Measurements from ENCODE around the gene TAF1C.

TAF1C gene

DNA sequence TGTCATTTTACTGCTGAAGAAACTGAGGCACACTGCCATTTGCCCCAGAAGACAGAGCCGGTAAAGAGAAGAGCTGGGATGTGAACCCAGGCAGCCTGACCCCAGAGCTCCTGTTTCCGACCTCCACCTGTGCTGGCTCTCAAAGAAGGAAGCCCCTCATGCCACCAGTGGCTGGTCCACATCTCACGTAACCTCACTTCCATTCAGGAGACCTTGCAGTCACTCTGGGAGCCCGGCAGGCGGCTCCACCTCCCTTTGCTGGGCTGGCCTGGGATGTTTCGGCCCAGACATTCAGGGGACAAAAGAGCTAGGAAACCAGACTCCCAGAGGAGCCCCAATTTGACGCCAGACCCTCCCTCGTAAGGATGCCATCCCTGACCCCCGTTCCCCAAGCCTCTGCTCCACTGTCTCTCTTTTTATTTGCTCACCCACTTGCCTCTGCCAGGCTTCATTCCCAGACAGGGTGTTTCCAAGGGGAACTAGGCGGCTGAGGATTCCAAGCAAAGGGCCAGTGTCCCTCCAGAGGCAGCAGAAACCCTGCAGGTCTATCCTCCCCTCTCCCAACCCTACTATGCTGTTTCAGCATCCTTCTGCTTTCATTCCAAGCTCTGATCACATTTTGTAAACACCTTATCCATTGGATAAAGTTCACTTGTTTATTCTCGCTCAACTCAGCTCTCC, 2.8 kb downstream of the TAF1C start:
- H3K23ac ChIP-seq (ENCODE audit: low read length), result no peak overlapping the region
- H2BK120ac ChIP-seq (ENCODE audit: insufficient read depth, low read length, poor library complexity), result no peak overlapping the region
- H3K9ac ChIP-seq (ENCODE audit: low read length), result no peak overlapping the region
- no peaks in the 10 kb centered on the region for H3K27me3 ChIP-seq (ENCODE audit: insufficient read depth, low read length)
- no peak overlapping the region for H2BK5ac ChIP-seq (ENCODE audit: low read depth, low read length, poor library complexity)
- H2BK12ac ChIP-seq (ENCODE audit: low read length), result no peak overlapping the region
- no peak overlapping the region for H4K12ac ChIP-seq (ENCODE audit: low read depth, low read length)
- no peak overlapping the region for H3K14ac ChIP-seq (ENCODE audit: low read length)
- no peak overlapping the region for H4K91ac ChIP-seq (ENCODE audit: low read depth, low read length)
- no peak overlapping the region for H3K4me2 ChIP-seq (ENCODE audit: low read length)
- H3K18ac ChIP-seq (ENCODE audit: low read length), result no peak overlapping the region
- H3K4me3 ChIP-seq (ENCODE audit: low read depth, low read length), result no peak overlapping the region
- no peaks in the 10 kb centered on the region for H3K9me3 ChIP-seq (ENCODE audit: insufficient read depth, low read depth, low read length)
- peaks cover 4% of the 10 kb centered on the region for H3K79me2 ChIP-seq (ENCODE audit: control insufficient read depth, insufficient read depth, low read length, poor library complexity)
- H2AFZ ChIP-seq (ENCODE audit: insufficient read depth, low read length, poor library complexity), result no peak overlapping the region
- peak overlapping the region; percentile 49 for H3K4ac ChIP-seq (ENCODE audit: low read depth, low read length)
- DNase-seq, result no peak
- WGBS (ENCODE audit: extremely low coverage, insufficient coverage, insufficient read length), result no CpG with 5 or more reads among the region's 11 CpGs
- H3K27ac ChIP-seq (ENCODE audit: low read depth, low read length), result no peak overlapping the region
- peaks cover 3% of the 10 kb centered on the region for H3K79me1 ChIP-seq (ENCODE audit: low read length)
- H4K8ac ChIP-seq (ENCODE audit: low read depth, low read length), result no peak overlapping the region
- H3K4me1 ChIP-seq (ENCODE audit: control insufficient read depth in 1 of 2, insufficient read depth in 2 of 2, low read length in 2 of 2), result peaks cover 4% of the 10 kb centered on the region in 2 experiments
- H3K36me3 ChIP-seq (ENCODE audit: control insufficient read depth in 1 of 2, insufficient read depth in 2 of 2, low read length in 2 of 2), result peaks cover 56 to 60% of the 10 kb centered on the region in 2 experiments
- H2AK5ac ChIP-seq (ENCODE audit: low read length), result no peak overlapping the region

- H3K36me3 ChIP-seq (ENCODE audit: control insufficient read depth in 1 of 2, insufficient read depth in 2 of 2, low read length in 2 of 2), result peaks cover 61 to 64% of the 10 kb centered on the region in 2 experiments
- H2BK120ac ChIP-seq (ENCODE audit: insufficient read depth, low read length, poor library complexity), result no peak overlapping the region
- H3K27me3 ChIP-seq (ENCODE audit: insufficient read depth, low read length), result no peaks in the 10 kb centered on the region
- peaks cover 4% of the 10 kb centered on the region for H3K79me2 ChIP-seq (ENCODE audit: control insufficient read depth, insufficient read depth, low read length, poor library complexity)
- H3K4me1 ChIP-seq (ENCODE audit: control insufficient read depth in 1 of 2, insufficient read depth in 2 of 2, low read length in 2 of 2), result peaks cover 4% of the 10 kb centered on the region in 2 experiments
- WGBS (ENCODE audit: extremely low coverage, insufficient coverage, insufficient read length), result no CpG with 5 or more reads among the region's 5 CpGs
- H2BK12ac ChIP-seq (ENCODE audit: low read length), result no peak overlapping the region
- H4K12ac ChIP-seq (ENCODE audit: low read depth, low read length), result no peak overlapping the region
- H3K4me2 ChIP-seq (ENCODE audit: low read length), result no peak overlapping the region
- no peak overlapping the region for H2AK5ac ChIP-seq (ENCODE audit: low read length)
- no peak overlapping the region for H3K27ac ChIP-seq (ENCODE audit: low read depth, low read length)
- DNase-seq, result no peak
- no peak overlapping the region for H3K23ac ChIP-seq (ENCODE audit: low read length)
- no peak overlapping the region for H3K9ac ChIP-seq (ENCODE audit: low read length)
- peak overlapping the region; percentile 6 for H3K18ac ChIP-seq (ENCODE audit: low read length)
- no peak overlapping the region for H3K4ac ChIP-seq (ENCODE audit: low read depth, low read length)
- H3K4me3 ChIP-seq (ENCODE audit: low read depth, low read length), result no peak overlapping the region
- no peak overlapping the region for H2AFZ ChIP-seq (ENCODE audit: insufficient read depth, low read length, poor library complexity)
- H2BK5ac ChIP-seq (ENCODE audit: low read depth, low read length, poor library complexity), result no peak overlapping the region
- H3K79me1 ChIP-seq (ENCODE audit: low read length), result peaks cover 3% of the 10 kb centered on the region
- H3K14ac ChIP-seq (ENCODE audit: low read length), result no peak overlapping the region
- no peak overlapping the region for H4K8ac ChIP-seq (ENCODE audit: low read depth, low read length)
- H3K9me3 ChIP-seq (ENCODE audit: insufficient read depth, low read depth, low read length), result no peaks in the 10 kb centered on the region
- H4K91ac ChIP-seq (ENCODE audit: low read depth, low read length), result no peak overlapping the region
These were observed 3.3 kb downstream of the TAF1C start for GRCh38 chr16:84183572-84183875.

DNA sequence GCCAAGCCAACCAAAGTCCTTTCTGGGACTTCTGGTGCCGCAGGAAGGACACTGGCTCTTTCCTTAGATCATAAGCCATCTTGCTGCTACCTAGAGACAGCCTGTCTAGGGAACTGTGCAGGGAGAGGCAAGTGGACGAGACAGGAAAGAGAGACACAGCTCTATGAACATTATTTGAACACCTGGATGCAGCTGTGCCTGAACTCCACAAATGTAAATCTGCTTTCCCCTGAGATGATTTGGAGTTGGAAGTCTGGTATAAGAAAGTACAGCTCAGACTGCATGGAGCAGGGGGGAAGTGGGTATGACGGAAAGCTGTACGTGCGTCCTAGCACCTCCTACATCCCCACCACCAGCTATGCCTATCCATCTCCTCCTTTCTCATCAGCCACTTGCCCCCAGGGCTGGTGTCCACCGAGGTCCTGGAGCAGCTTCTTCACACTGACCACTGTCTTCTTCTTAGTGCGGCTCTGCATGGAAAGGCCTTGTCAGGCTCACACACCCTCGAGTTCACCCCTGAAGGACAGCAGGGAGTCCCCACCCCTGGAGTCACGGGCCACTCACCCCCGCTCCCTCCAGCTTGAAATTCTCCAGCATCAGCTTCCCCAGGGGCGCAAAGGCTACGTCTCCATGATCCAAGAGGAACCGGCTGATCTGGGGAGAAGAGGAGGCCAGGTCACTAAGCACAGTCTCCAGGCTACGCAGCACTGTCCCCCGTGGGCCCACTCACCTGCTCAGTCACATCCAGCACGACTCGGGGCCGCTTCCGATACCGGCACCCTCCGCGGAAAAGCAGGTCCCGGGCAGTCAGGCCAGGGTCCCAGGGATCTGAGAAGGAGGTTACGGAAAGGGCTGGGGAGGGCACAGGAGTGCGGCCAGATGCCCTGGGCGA, 3.9 kb downstream of the TAF1C start:
- Histone ChIP-seq H3K4me1 (ENCODE audit: control insufficient read depth in 1 of 2, insufficient read depth in 2 of 2, low read length in 2 of 2) (peaks cover 9% of the 10 kb centered on the region in 2 experiments), H3K4me3 (ENCODE audit: low read depth, low read length) (no peak overlapping the region), H3K79me1 (ENCODE audit: low read length) (peaks cover 5% of the 10 kb centered on the region), H3K9me3 (ENCODE audit: insufficient read depth, low read depth, low read length) (no peaks in the 10 kb centered on the region), H4K12ac (ENCODE audit: low read depth, low read length) (no peak overlapping the region), H3K4ac (ENCODE audit: low read depth, low read length) (no peak overlapping the region), H2AK5ac (ENCODE audit: low read length) (no peak overlapping the region), H3K36me3 (ENCODE audit: control insufficient read depth in 1 of 2, insufficient read depth in 2 of 2, low read length in 2 of 2) (peaks cover 66 to 70% of the 10 kb centered on the region in 2 experiments), H3K27ac (ENCODE audit: low read depth, low read length) (no peak overlapping the region), H3K9ac (ENCODE audit: low read length) (no peak overlapping the region), H2BK5ac (ENCODE audit: low read depth, low read length, poor library complexity) (no peak overlapping the region), H4K8ac (ENCODE audit: low read depth, low read length) (no peak overlapping the region), H3K79me2 (ENCODE audit: control insufficient read depth, insufficient read depth, low read length, poor library complexity) (peaks cover 4% of the 10 kb centered on the region), H3K4me2 (ENCODE audit: low read length) (no peak overlapping the region), H2BK12ac (ENCODE audit: low read length) (no peak overlapping the region), H3K18ac (ENCODE audit: low read length) (peak overlapping the region; percentile 6), H4K91ac (ENCODE audit: low read depth, low read length) (no peak overlapping the region), H2AFZ (ENCODE audit: insufficient read depth, low read length, poor library complexity) (no peak overlapping the region), H3K23ac (ENCODE audit: low read length) (no peak overlapping the region), H2BK120ac (ENCODE audit: insufficient read depth, low read length, poor library complexity) (no peak overlapping the region), H3K27me3 (ENCODE audit: insufficient read depth, low read length) (no peaks in the 10 kb centered on the region), H3K14ac (ENCODE audit: low read length) (no peak overlapping the region)
- WGBS (ENCODE audit: extremely low coverage, insufficient coverage, insufficient read length), result no CpG with 5 or more reads among the region's 26 CpGs
- DNase-seq, result no peak

GRCh38 chr16:84182104-84182503, 4.8 kb downstream of the TAF1C start:
- H2AK5ac ChIP-seq (ENCODE audit: low read length), result no peak overlapping the region
- peaks cover 5% of the 10 kb centered on the region for H3K79me1 ChIP-seq (ENCODE audit: low read length)
- H2BK5ac ChIP-seq (ENCODE audit: low read depth, low read length, poor library complexity), result no peak overlapping the region
- H3K18ac ChIP-seq (ENCODE audit: low read length), result no peak overlapping the region
- H3K36me3 ChIP-seq (ENCODE audit: control insufficient read depth in 1 of 2, insufficient read depth in 2 of 2, low read length in 2 of 2), result peaks cover 66 to 70% of the 10 kb centered on the region in 2 experiments
- no peak overlapping the region for H4K12ac ChIP-seq (ENCODE audit: low read depth, low read length)
- no peak overlapping the region for H3K23ac ChIP-seq (ENCODE audit: low read length)
- no peaks in the 10 kb centered on the region for H3K9me3 ChIP-seq (ENCODE audit: insufficient read depth, low read depth, low read length)
- H3K27me3 ChIP-seq (ENCODE audit: insufficient read depth, low read length), result no peaks in the 10 kb centered on the region
- no peak overlapping the region for H4K8ac ChIP-seq (ENCODE audit: low read depth, low read length)
- H3K79me2 ChIP-seq (ENCODE audit: control insufficient read depth, insufficient read depth, low read length, poor library complexity), result peaks cover 4% of the 10 kb centered on the region
- no peak overlapping the region for H2AFZ ChIP-seq (ENCODE audit: insufficient read depth, low read length, poor library complexity)
- H3K4me2 ChIP-seq (ENCODE audit: low read length), result no peak overlapping the region
- H3K4me3 ChIP-seq (ENCODE audit: low read depth, low read length), result no peak overlapping the region
- no peak overlapping the region for H3K9ac ChIP-seq (ENCODE audit: low read length)
- H3K4me1 ChIP-seq (ENCODE audit: control insufficient read depth in 1 of 2, insufficient read depth in 2 of 2, low read length in 2 of 2), result peaks cover 13 to 14% of the 10 kb centered on the region in 2 experiments
- H2BK120ac ChIP-seq (ENCODE audit: insufficient read depth, low read length, poor library complexity), result no peak overlapping the region
- no peak overlapping the region for H3K4ac ChIP-seq (ENCODE audit: low read depth, low read length)
- no peak overlapping the region for H3K14ac ChIP-seq (ENCODE audit: low read length)
- no peak overlapping the region for H3K27ac ChIP-seq (ENCODE audit: low read depth, low read length)
- WGBS (ENCODE audit: extremely low coverage, insufficient coverage, insufficient read length), result no CpG with 5 or more reads among the region's 18 CpGs
- no peak for DNase-seq
- no peak overlapping the region for H4K91ac ChIP-seq (ENCODE audit: low read depth, low read length)
- H2BK12ac ChIP-seq (ENCODE audit: low read length), result no peak overlapping the region

Measured in trophoblast cell (in vitro differentiated cells and primary cell).